KMS-11 (cell line): ENCODE results near the gene HNRNPA2B1.
"Not testable (repeated sequence)": the region's sequence is repeated elsewhere in the genome, so short reads cannot be mapped to it uniquely, and the experiment has no call there.

ENCODE experiments used
- H2AFZ ChIP-seq: fragments of 200-600 bp; sonication (generic); 2 replicates; pipeline ENCODE4 v1.6.1; 2016; ENCODE audit warnings: antibody characterized with exemption, mixed run types, low read depth
- H3K27ac ChIP-seq: fragments of 200-600 bp; sonication (generic); 2 replicates; pipeline ENCODE4 v1.6.1; 2016; ENCODE audit warnings: mild to moderate bottlenecking, mixed run types
- H3K27me3 ChIP-seq: fragments of 200-600 bp; sonication (generic); 2 replicates; pipeline ENCODE4 v1.6.1; 2017; ENCODE audit warnings: mild to moderate bottlenecking, low read depth, mixed run types, moderate library complexity; ENCODE audit not compliant: insufficient read depth
- H3K36me3 ChIP-seq: fragments of 200-600 bp; sonication (generic); 2 replicates; pipeline ENCODE4 v1.6.1; 2017; ENCODE audit warnings: mild to moderate bottlenecking, mixed run types; ENCODE audit not compliant: insufficient read depth
- H3K4me1 ChIP-seq: fragments of 200-600 bp; sonication (generic); 2 replicates; pipeline ENCODE4 v1.6.1; 2016; ENCODE audit warnings: mild to moderate bottlenecking, low read depth, mixed run types; ENCODE audit not compliant: poor library complexity, severe bottlenecking
- H3K4me2 ChIP-seq: fragments of 200-600 bp; sonication (generic); 2 replicates; pipeline ENCODE4 v1.7.0; 2016; ENCODE audit warnings: mild to moderate bottlenecking, mixed run types
- H3K4me3 ChIP-seq: fragments of 200-600 bp; sonication (generic); IDR thresholded peaks from 2 replicates; pipeline ENCODE4 v1.6.1; 2017; ENCODE audit warnings: low read depth, low read length, mixed read lengths; ENCODE audit not compliant: insufficient read depth
- H3K79me2 ChIP-seq: fragments of 200-600 bp; sonication (generic); 2 replicates; pipeline ENCODE4 v1.6.1; 2016; ENCODE audit warnings: low read depth, mixed run types; ENCODE audit not compliant: insufficient read depth
- H3K9ac ChIP-seq: fragments of 200-600 bp; sonication (generic); 2 replicates; pipeline ENCODE4 v1.6.1; 2016; ENCODE audit warnings: mild to moderate bottlenecking, mixed run types
- H4K20me1 ChIP-seq: fragments of 200-600 bp; sonication (generic); 2 replicates; pipeline ENCODE4 v1.6.1; 2016; ENCODE audit warnings: mild to moderate bottlenecking, mixed run types; ENCODE audit not compliant: insufficient read depth
- CTCF ChIP-seq: fragments of 200-600 bp; sonication (generic); conservative IDR thresholded peaks from 2 replicates; pipeline ENCODE4 v1.6.1; 2017; ENCODE audit warnings: low read depth, mild to moderate bottlenecking, antibody characterized with exemption, low read length, moderate library complexity, mixed read lengths

The HNRNPA2B1 gene

DNA sequence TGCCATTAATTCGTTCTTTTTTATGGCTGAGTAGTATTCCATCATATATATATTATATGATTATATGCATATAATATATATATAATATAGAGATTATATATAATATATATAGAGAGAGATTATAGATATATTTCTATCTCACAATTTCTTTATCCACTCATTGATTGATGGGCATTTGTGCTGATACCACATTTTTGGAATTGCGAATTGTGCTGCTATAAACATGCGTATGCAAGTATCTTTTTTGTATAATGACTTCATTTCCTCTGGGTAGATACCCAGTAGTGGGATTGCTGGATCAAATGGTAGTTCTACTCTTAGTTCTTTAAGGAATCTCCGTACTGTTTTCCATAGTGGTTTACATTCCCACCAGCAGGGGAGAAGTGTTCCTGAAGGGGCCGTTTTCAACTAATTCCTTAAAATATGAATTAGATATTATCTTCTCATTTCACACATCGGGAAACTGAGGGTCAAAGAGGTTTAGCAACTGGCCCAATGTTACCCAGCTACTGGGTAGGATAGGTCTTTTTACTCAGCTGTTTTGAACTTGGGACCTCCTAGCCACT lies 32.0 kb downstream of the HNRNPA2B1 start:
- peaks cover 100% of the 10 kb centered on the region for H3K79me2 ChIP-seq
- H3K27me3 ChIP-seq: no peaks in the 10 kb centered on the region
- H3K27ac ChIP-seq: no peak overlapping the region
- no peak overlapping the region for H3K9ac ChIP-seq
- peaks cover 42% of the 10 kb centered on the region for H3K4me1 ChIP-seq
- H3K36me3 ChIP-seq: no peaks in the 10 kb centered on the region; the same call in 1 of the 2 replicates
- H4K20me1 ChIP-seq: peaks cover 34% of the 10 kb centered on the region
- no peak overlapping the region for H2AFZ ChIP-seq
- no peak overlapping the region for H3K4me2 ChIP-seq
- H3K4me3 ChIP-seq: no peak overlapping the region
- no peak for TF ChIP-seq CTCF

DNA sequence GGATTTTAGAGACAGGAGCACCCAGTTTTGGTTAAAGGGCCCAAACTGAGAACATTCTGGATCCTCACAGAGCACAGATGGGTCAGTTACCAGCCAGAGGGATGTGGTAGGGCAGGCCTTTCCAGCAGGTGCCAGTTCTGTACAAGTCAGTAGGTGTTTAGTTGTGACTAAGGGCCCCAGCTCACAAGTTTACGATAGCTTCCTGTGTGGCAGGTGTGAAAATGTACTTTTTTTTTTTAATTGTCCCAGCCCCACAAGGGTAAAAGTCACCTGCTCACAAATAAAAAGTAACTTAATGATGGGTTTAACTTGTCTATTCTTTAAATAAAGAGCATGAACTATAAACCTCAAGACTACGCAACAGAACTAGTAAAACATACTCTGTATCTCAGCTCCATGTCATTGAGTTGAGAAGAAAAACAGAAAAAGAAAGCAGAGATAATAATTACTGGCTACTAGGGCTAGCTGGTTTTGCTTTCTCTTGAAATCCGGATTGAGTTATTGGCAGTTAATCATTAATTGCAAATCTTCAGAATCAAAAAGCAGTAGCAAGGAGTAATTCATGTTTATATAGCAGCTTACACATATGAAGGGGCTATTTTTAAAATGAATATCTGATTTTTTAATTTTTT lies 33.1 kb downstream of the HNRNPA2B1 start:
- Histone ChIP-seq H2AFZ (no peak overlapping the region), H3K79me2 (peaks cover 100% of the 10 kb centered on the region), H4K20me1 (peaks cover 34% of the 10 kb centered on the region), H3K4me2 (no peak overlapping the region; the same call in 1 of the 2 replicates), H3K9ac (no peak overlapping the region), H3K27ac (peak overlapping the region; percentile 22; the same call in 1 of the 2 replicates), H3K4me1 (peaks cover 45% of the 10 kb centered on the region), H3K4me3 (no peak overlapping the region), H3K36me3 (no peaks in the 10 kb centered on the region; the same call in 1 of the 2 replicates), H3K27me3 (no peaks in the 10 kb centered on the region)
- no peak for TF ChIP-seq CTCF

- no peaks in the 10 kb centered on the region; the same call in 1 of the 2 replicates for H3K36me3 ChIP-seq
- no peak overlapping the region for H3K9ac ChIP-seq
- H3K27ac ChIP-seq: peak overlapping the region; percentile 22; the same call in 1 of the 2 replicates
- no peak overlapping the region; the same call in 1 of the 2 replicates for H3K4me2 ChIP-seq
- TF ChIP-seq CTCF: no peak
- H3K27me3 ChIP-seq: no peaks in the 10 kb centered on the region
- H2AFZ ChIP-seq: no peak overlapping the region
- H3K4me1 ChIP-seq: peaks cover 45% of the 10 kb centered on the region
- H3K79me2 ChIP-seq: peaks cover 100% of the 10 kb centered on the region
- H3K4me3 ChIP-seq: no peak overlapping the region
- H4K20me1 ChIP-seq: peaks cover 34% of the 10 kb centered on the region
Measured at GRCh38 chr7:26166684-26167266, 33.8 kb downstream of the HNRNPA2B1 start.

DNA sequence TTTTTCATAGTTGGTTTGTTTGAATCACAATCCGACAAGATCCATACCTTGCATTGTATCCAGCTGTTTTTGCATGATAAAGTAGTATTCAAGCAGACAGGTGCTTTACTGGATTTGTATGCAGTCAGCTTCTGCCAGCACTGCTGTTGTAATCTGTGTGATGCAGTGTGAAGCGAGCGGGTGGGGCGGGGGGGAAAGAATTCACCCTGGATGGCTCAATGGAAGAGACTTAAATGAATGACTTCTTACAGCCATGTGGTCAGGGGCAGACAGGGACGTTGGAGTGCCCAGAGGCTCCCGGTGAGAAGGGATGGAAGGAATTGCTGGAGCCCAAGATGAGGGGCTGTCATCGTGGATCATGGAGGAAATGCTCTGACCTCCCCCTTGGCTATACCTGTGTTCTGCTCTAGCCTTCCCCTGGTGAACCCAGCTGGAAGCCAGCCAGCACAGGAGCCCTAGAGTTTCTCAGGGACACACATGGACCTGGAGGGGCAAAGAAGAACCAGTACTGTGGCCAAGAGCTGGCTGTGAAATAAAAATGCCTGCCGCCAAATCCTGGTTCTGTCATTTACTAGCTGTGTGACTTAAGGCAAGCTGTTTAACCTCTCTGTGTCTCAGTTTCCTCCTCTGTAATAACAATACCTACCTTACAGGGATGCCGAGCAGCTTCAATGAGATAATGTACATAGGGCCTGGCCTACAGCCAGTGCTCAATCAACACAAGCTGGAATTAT lies 34.4 kb downstream of the HNRNPA2B1 start:
- peaks cover 50% of the 10 kb centered on the region for H3K4me1 ChIP-seq
- peaks cover 100% of the 10 kb centered on the region for H3K79me2 ChIP-seq
- H3K27me3 ChIP-seq: no peaks in the 10 kb centered on the region
- H2AFZ ChIP-seq: no peak overlapping the region
- no peak overlapping the region; the same call in 1 of the 2 replicates for H3K4me2 ChIP-seq
- no peak for TF ChIP-seq CTCF
- H3K27ac ChIP-seq: peak overlapping the region; percentile 22; the same call in 1 of the 2 replicates
- H3K4me3 ChIP-seq: no peak overlapping the region
- no peaks in the 10 kb centered on the region; the same call in 1 of the 2 replicates for H3K36me3 ChIP-seq
- no peak overlapping the region for H3K9ac ChIP-seq
- H4K20me1 ChIP-seq: peaks cover 34% of the 10 kb centered on the region

DNA sequence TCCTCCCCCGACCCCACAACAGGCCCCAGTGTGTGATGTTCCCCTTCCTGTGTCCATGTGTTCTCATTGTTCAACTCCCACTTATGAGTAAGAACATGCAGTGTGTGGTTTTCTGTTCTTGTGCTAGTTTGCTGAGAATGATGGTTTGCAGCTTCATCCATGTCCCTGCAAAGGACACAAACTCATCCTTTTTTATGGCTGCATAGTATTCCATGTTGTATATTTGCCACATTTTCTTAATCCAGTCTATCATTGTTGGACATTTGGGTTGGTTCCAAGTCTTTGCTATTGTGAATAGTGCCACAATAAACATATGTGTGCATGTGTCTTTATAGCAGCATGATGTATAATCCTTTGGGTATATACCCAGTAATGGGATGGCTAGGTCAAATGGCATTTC lies 36.7 kb downstream of the HNRNPA2B1 start:
- not testable (repeated sequence) for H2AFZ ChIP-seq, H3K36me3 ChIP-seq, H3K27ac ChIP-seq, H3K4me3 ChIP-seq, H3K27me3 ChIP-seq, H3K4me2 ChIP-seq, H3K9ac ChIP-seq
- Histone ChIP-seq H3K79me2 (peaks cover 100% of the 10 kb centered on the region), H4K20me1 (peaks cover 27% of the 10 kb centered on the region), H3K4me1 (peaks cover 65% of the 10 kb centered on the region)
